Loucy (cell line): ENCODE results near the gene TMEM114.

Experiments used
- H2AFZ ChIP-seq: fragments of 200-600 bp; sonication (generic); 2 replicates; pipeline ENCODE4 v1.6.0; 2016; ENCODE audit warnings: antibody characterized with exemption, mild to moderate bottlenecking, low read length, moderate library complexity
- H3F3A ChIP-seq: fragments of 200-600 bp; 2 replicates; pipeline ENCODE4 v1.6.0; 2016; ENCODE audit warnings: antibody characterized with exemption, low read depth, mild to moderate bottlenecking
- H3K27me3 ChIP-seq: fragments of 200-600 bp; sonication (generic); 2 replicates; pipeline ENCODE4 v1.6.1; 2014; ENCODE audit warnings: low read length, mild to moderate bottlenecking; ENCODE audit not compliant: insufficient read depth, poor library complexity, severe bottlenecking
- H3K36me3 ChIP-seq: fragments of 200-600 bp; sonication (generic); 2 replicates; pipeline ENCODE4 v1.6.1; 2016; ENCODE audit warnings: low read length; ENCODE audit not compliant: insufficient read depth
- H3K4me1 ChIP-seq: fragments of 200-600 bp; sonication (generic); 2 replicates; pipeline ENCODE4 v1.5.1; 2014; ENCODE audit warnings: low read length, mild to moderate bottlenecking; ENCODE audit not compliant: insufficient read depth, poor library complexity, severe bottlenecking
- H3K4me2 ChIP-seq: fragments of 200-600 bp; sonication (generic); 2 replicates; pipeline ENCODE4 v1.6.0; 2014; ENCODE audit warnings: antibody characterized with exemption, low read length, low read depth, mild to moderate bottlenecking; ENCODE audit not compliant: poor library complexity, severe bottlenecking
- H3K4me3 ChIP-seq: fragments of 200-600 bp; sonication (generic); 2 replicates; pipeline ENCODE4 v1.5.1; 2014; ENCODE audit warnings: low read length, mild to moderate bottlenecking, mixed read lengths; ENCODE audit not compliant: poor library complexity, severe bottlenecking
- H3K79me2 ChIP-seq: fragments of 200-600 bp; sonication (generic); 2 replicates; pipeline ENCODE4 v1.6.1; 2014; ENCODE audit warnings: low read length; ENCODE audit not compliant: insufficient read depth
- H3K9ac ChIP-seq: fragments of 200-600 bp; sonication (generic); 2 replicates; pipeline ENCODE4 v1.6.0; 2014; ENCODE audit warnings: mild to moderate bottlenecking, low read depth, low read length, moderate library complexity; ENCODE audit not compliant: poor library complexity, severe bottlenecking
- H3K9me2 ChIP-seq: fragments of 200-600 bp; sonication (generic); replicated peaks from 2 replicates; pipeline ENCODE4 v1.6.1; 2016; ENCODE audit warnings: low read depth, low read length, mixed read lengths
- H3K9me3 ChIP-seq: fragments of 200-600 bp; sonication (generic); 2 replicates; pipeline ENCODE4 v1.6.1; 2014; ENCODE audit warnings: mild to moderate bottlenecking, antibody characterized with exemption, low read length, low read depth; ENCODE audit not compliant: insufficient read depth
- H4K20me1 ChIP-seq: fragments of 200-600 bp; sonication (generic); 2 replicates; pipeline ENCODE4 v1.6.0; 2014; ENCODE audit warnings: antibody characterized with exemption, low read length, mild to moderate bottlenecking; ENCODE audit not compliant: insufficient read depth, poor library complexity, severe bottlenecking
- EZH2phosphoT487 ChIP-seq: fragments of 200-600 bp; IDR thresholded peaks from 2 replicates; pipeline ENCODE4 v1.6.1; 2018; ENCODE audit warnings: antibody characterized with exemption, mild to moderate bottlenecking, moderate library complexity, borderline replicate concordance
- TF ChIP-seq, protein P1 (sequence below): fragments of 200-600 bp; sonication (generic); conservative IDR thresholded peaks from 2 replicates; pipeline ENCODE4 v1.5.1; 2014; ENCODE audit warnings: mild to moderate bottlenecking, antibody characterized with exemption, low read length

TMEM114 gene

DNA sequence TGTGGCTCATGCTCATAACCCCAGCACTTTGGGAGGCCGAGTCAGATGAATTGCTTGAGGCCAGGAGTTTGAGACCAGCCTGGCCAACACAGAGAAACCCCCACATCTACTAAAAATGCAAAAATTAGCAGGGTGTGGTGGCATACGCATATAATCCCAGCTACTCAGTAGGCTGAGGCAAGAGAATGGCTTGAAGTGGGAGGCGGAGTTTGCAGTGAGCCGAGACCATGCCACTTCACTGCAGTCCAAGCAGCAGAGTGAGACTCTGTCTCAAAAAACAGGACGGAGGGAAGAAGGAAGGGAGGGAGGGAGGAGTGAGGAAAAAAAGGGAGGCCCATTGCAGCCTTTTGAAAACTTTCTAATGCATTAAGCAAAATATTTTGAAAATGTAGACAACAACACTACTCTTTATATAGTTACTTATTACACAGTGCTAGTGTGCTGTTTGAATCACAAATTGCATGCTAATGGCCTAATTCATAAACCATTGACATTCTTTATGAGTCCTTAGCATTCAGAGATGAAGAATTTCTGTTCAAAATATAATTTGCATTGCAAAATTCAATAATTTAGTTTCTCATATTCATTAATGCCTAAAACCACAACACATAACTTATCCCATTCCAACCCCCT lies 59.4 kb downstream of the TMEM114 start:
- no peak overlapping the region for H3K4me3 ChIP-seq
- no peak overlapping the region for H3K4me2 ChIP-seq
- no peaks in the 10 kb centered on the region for H3K4me1 ChIP-seq
- no peaks in the 10 kb centered on the region for H3K27me3 ChIP-seq
- H3K9me3 ChIP-seq, result no peaks in the 10 kb centered on the region
- H3K79me2 ChIP-seq, result no peaks in the 10 kb centered on the region
- H4K20me1 ChIP-seq, result no peaks in the 10 kb centered on the region
- H3F3A ChIP-seq, result no peaks in the 10 kb centered on the region
- no peaks in the 10 kb centered on the region for H3K36me3 ChIP-seq
- no peak overlapping the region for H3K9ac ChIP-seq
- TF ChIP-seq, protein P1, sequence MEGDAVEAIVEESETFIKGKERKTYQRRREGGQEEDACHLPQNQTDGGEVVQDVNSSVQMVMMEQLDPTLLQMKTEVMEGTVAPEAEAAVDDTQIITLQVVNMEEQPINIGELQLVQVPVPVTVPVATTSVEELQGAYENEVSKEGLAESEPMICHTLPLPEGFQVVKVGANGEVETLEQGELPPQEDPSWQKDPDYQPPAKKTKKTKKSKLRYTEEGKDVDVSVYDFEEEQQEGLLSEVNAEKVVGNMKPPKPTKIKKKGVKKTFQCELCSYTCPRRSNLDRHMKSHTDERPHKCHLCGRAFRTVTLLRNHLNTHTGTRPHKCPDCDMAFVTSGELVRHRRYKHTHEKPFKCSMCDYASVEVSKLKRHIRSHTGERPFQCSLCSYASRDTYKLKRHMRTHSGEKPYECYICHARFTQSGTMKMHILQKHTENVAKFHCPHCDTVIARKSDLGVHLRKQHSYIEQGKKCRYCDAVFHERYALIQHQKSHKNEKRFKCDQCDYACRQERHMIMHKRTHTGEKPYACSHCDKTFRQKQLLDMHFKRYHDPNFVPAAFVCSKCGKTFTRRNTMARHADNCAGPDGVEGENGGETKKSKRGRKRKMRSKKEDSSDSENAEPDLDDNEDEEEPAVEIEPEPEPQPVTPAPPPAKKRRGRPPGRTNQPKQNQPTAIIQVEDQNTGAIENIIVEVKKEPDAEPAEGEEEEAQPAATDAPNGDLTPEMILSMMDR, result no peak
- TF ChIP-seq EZH2phosphoT487, result no peak
- no peaks in the 10 kb centered on the region for H3K9me2 ChIP-seq
- no peak overlapping the region for H2AFZ ChIP-seq

DNA sequence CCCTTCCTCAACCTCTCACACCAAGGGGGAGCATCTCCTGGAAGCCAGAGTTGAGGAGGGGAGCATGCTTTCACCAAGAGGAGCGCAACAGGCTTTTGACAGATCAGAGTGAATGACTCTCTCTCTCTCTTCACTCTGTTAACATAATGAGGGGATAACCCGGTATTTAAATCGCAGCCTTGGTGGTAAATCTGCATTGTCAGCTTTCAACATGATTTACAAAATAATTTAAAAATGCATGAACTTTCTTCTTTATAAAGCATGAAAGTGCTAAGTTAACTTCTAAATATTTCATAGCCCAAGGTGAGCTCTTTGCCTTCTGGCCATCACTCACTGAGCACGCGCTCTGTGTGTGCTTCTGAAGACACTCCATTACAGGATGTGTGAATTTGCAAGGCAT lies 61.8 kb downstream of the TMEM114 start:
- Histone ChIP-seq H3K36me3 (no peaks in the 10 kb centered on the region), H4K20me1 (no peaks in the 10 kb centered on the region), H3K9me3 (no peaks in the 10 kb centered on the region), H3K4me3 (no peak overlapping the region), H3K9ac (no peak overlapping the region), H3K79me2 (no peaks in the 10 kb centered on the region), H3K4me2 (no peak overlapping the region), H2AFZ (no peak overlapping the region), H3K4me1 (no peaks in the 10 kb centered on the region), H3K9me2 (no peaks in the 10 kb centered on the region), H3F3A (no peaks in the 10 kb centered on the region), H3K27me3 (no peaks in the 10 kb centered on the region)
- TF ChIP-seq EZH2phosphoT487, result no peak
- TF ChIP-seq, protein P1, result no peak

GRCh38 chr16:8523932-8524331 lies 66.4 kb downstream of the TMEM114 start:
- TF ChIP-seq, protein P1, result no peak
- no peak for TF ChIP-seq EZH2phosphoT487
- Histone ChIP-seq H3K4me1 (no peaks in the 10 kb centered on the region), H3F3A (no peaks in the 10 kb centered on the region), H3K9me3 (no peaks in the 10 kb centered on the region), H3K36me3 (no peaks in the 10 kb centered on the region), H3K9me2 (no peaks in the 10 kb centered on the region), H4K20me1 (no peaks in the 10 kb centered on the region), H3K9ac (no peak overlapping the region), H3K4me2 (no peak overlapping the region), H3K79me2 (no peaks in the 10 kb centered on the region), H3K27me3 (no peaks in the 10 kb centered on the region), H3K4me3 (no peak overlapping the region), H2AFZ (no peak overlapping the region)
